GM12878 (cell line): ENCODE data around the gene MUC21. TPM values are rescaled to one million over a fixed set of nuclear protein-coding genes. Genes with fewer than 3 reads are reported as not detected.

ENCODE experiments used
- ATAC-seq: fragments of 200-7000 bp; cut with Tn5 transposase; 3 replicates; pipeline ENCODE4 v1.9.1; 2020; ENCODE audit warnings: mild to moderate bottlenecking, moderate library complexity
- BruUV-seq: library from RNA; stranded (reverse); fragments of 400-500 nt; replicated peaks from 2 replicates; lab custom pipeline; 2021; lab: Mats Ljungman, UMichigan
- CTCF ChIA-PET: fragments of 300-600 bp; sonication (Branson Sonifier 250); formaldehyde crosslinking; extraction: SDS; loops from one replicate; lab custom pipeline; 2021; ENCODE audit warnings: inconsistent platforms; lab: Yijun Ruan, JAX
- POLR2A ChIA-PET: fragments of 350-600 bp; formaldehyde crosslinking; extraction: SDS; loops from one replicate; lab custom pipeline; 2021; ENCODE audit warnings: inconsistent platforms; lab: Charles Lee
- RAD21 ChIA-PET: fragments of 300-600 bp; sonication (Branson Sonifier 250); formaldehyde crosslinking; loops from one replicate; lab custom pipeline; 2023; ENCODE audit warnings: antibody characterized with exemption; ENCODE audit not compliant: unreplicated experiment; lab: Charles Lee
- SMC1A ChIA-PET: fragments of 300-600 bp; sonication (Branson Sonifier 250); formaldehyde crosslinking; loops from one replicate; lab custom pipeline; 2023; ENCODE audit not compliant: unreplicated experiment, uncharacterized antibody; lab: Charles Lee
- DNase-seq: peaks from one replicate; pipeline ENCODE4 v3.0.0-alpha.2; 2011; ENCODE audit warnings: low read depth, low spot score
- FAIRE-seq: peaks from 3 replicates; lab custom pipeline; 2011; peaks lifted over from hg19 to GRCh38; lab: Jason Lieb, UNC
- H2AFZ ChIP-seq: 2 replicates; pipeline ENCODE4 v1.6.0; 2011; ENCODE audit warnings: low read depth, low read length, control low read depth; ENCODE audit not compliant: control insufficient read depth
- H3K27ac ChIP-seq: 2 replicates; pipeline ENCODE4 v1.5.1; 2011; ENCODE audit warnings: control low read depth; ENCODE audit not compliant: control insufficient read depth, insufficient read depth
- H3K27me3 ChIP-seq, 2 experiments: replicated peaks in 1 of 2; 2 replicates each; pipeline versions ENCODE4 v1.6.0 to v1.6.1; 2011; ENCODE audit warnings: low read length in 1 of 2; ENCODE audit not compliant: control insufficient read depth in 2 of 2, insufficient read depth in 2 of 2
- H3K36me3 ChIP-seq, 2 experiments: 2 replicates each; pipeline ENCODE4 v1.5.1; 2011; ENCODE audit warnings: low read length in 1 of 2; ENCODE audit not compliant: control insufficient read depth in 2 of 2, insufficient read depth in 2 of 2
- H3K4me1 ChIP-seq: 2 replicates; pipeline ENCODE4 v1.6.1; 2011; ENCODE audit warnings: mild to moderate bottlenecking, low read length, moderate library complexity, mixed read lengths; ENCODE audit not compliant: control insufficient read depth, insufficient read depth
- H3K4me2 ChIP-seq: 2 replicates; pipeline ENCODE4 v1.6.0; 2011; ENCODE audit warnings: control low read depth; ENCODE audit not compliant: control insufficient read depth, insufficient read depth
- H3K4me3 ChIP-seq: fragments of 200-600 bp; sonication (generic); 2 replicates; pipeline ENCODE4 v1.5.1; 2016
- H3K79me2 ChIP-seq: 2 replicates; pipeline ENCODE4 v1.6.0; 2011; ENCODE audit warnings: low read length; ENCODE audit not compliant: control insufficient read depth, insufficient read depth
- H3K9ac ChIP-seq: 2 replicates; pipeline ENCODE4 v1.8.0; 2011; ENCODE audit warnings: low read length, control low read depth, mixed read lengths; ENCODE audit not compliant: control insufficient read depth, insufficient read depth
- H3K9me3 ChIP-seq: replicated peaks from 3 replicates; pipeline ENCODE4 v1.5.1; 2011; ENCODE audit warnings: mild to moderate bottlenecking, low read length; ENCODE audit not compliant: control insufficient read depth, insufficient read depth
- H4K20me1 ChIP-seq: 2 replicates; pipeline ENCODE4 v1.6.0; 2011; ENCODE audit not compliant: control insufficient read depth, insufficient read depth
- ATF2 ChIP-seq: IDR thresholded peaks from 2 replicates; pipeline ENCODE4 v1.6.1; 2012; ENCODE audit warnings: low read length, inconsistent platforms
- BMI1 ChIP-seq: fragments of 450-650 bp; IDR thresholded peaks from 2 replicates; pipeline ENCODE4 v1.6.1; 2016; ENCODE audit warnings: mild to moderate bottlenecking, moderate library complexity, borderline replicate concordance
- CBX3 ChIP-seq: fragments of 200-600 bp; sonication (generic); IDR thresholded peaks from 2 replicates; pipeline ENCODE4 v1.6.1; 2016; ENCODE audit warnings: low read depth, borderline replicate concordance
- EGR1 ChIP-seq, 2 experiments: IDR thresholded peaks; 1 replicate in 1 of 2; 2 replicates in 1 of 2; pipeline ENCODE4 v1.6.1; 2011 to 2012; ENCODE audit warnings: low read depth in 2 of 2, low read length in 2 of 2, borderline replicate concordance in 1 of 2, mild to moderate bottlenecking in 1 of 2, moderate library complexity in 1 of 2
- ETV6 ChIP-seq, 2 experiments: fragments of 450-650 bp in 1 of 2; IDR thresholded peaks in 1 of 2; conservative IDR thresholded peaks in 1 of 2; 2 replicates each; pipeline ENCODE4 v1.6.1; 2014; ENCODE audit warnings: antibody characterized with exemption in 1 of 2, borderline replicate concordance in 1 of 2, low read depth in 1 of 2, mild to moderate bottlenecking in 1 of 2, moderate library complexity in 1 of 2
- FOS ChIP-seq: IDR thresholded peaks from 3 replicates; pipeline ENCODE4 v1.6.1; 2011; ENCODE audit warnings: borderline replicate concordance; ENCODE audit not compliant: insufficient read length; ENCODE audit errors: extremely low read depth
- IKZF2 ChIP-seq, 2 experiments: fragments of 450-650 bp; IDR thresholded peaks; 2 replicates each; pipeline ENCODE4 v1.6.1; 2017; ENCODE audit warnings: mild to moderate bottlenecking in 2 of 2, moderate library complexity in 2 of 2
- IRF4 ChIP-seq: IDR thresholded peaks from 2 replicates; pipeline ENCODE4 v1.6.1; 2011; ENCODE audit warnings: low read depth, low read length
- MEF2B ChIP-seq: fragments of 450-650 bp; IDR thresholded peaks from 2 replicates; pipeline ENCODE4 v1.6.1; 2018; ENCODE audit warnings: mild to moderate bottlenecking, moderate library complexity; ENCODE audit not compliant: partially characterized antibody, poor library complexity, severe bottlenecking
- MTA2 ChIP-seq: fragments of 450-650 bp; IDR thresholded peaks from 2 replicates; pipeline ENCODE4 v1.6.1; 2016; ENCODE audit warnings: low read depth, mild to moderate bottlenecking, moderate library complexity
- MYB ChIP-seq: fragments of 150-350 bp; IDR thresholded peaks from 2 replicates; pipeline ENCODE4 v1.6.1; 2014; ENCODE audit warnings: mild to moderate bottlenecking, low read depth, low read length, borderline replicate concordance
- NFYB ChIP-seq: IDR thresholded peaks from 2 replicates; pipeline ENCODE4 v1.6.1; 2011; ENCODE audit warnings: low read depth, mild to moderate bottlenecking, low read length, improper control_type of control experiment, moderate library complexity; ENCODE audit not compliant: insufficient read depth
- SMAD1 ChIP-seq: fragments of 450-650 bp; IDR thresholded peaks from 2 replicates; pipeline ENCODE4 v1.6.1; 2018; ENCODE audit warnings: mild to moderate bottlenecking, low read depth; ENCODE audit not compliant: partially characterized antibody
- SMC3 ChIP-seq: IDR thresholded peaks from 2 replicates; pipeline ENCODE4 v1.6.1; 2011; ENCODE audit warnings: low read length, improper control_type of control experiment, borderline replicate concordance
- YBX1 ChIP-seq: fragments of 450-650 bp; IDR thresholded peaks from 2 replicates; pipeline ENCODE4 v1.6.1; 2016; ENCODE audit warnings: antibody characterized with exemption
- WGBS: methylation state at CpG from one replicate; pipeline ENCODE4 v1.1.6; 2016; ENCODE audit warnings: low lambda C conversion rate; ENCODE audit not compliant: insufficient replicate concordance, insufficient coverage; ENCODE audit errors: missing lambda C conversion rate; 5-methylcytosine and 5-hydroxymethylcytosine counted together
- in situ Hi-C: fragments of 300-500 bp; cut with MboI; formaldehyde crosslinking; loops from 9 replicates; pipeline ENCODE4 v1.14.3; 2018; ENCODE audit warnings: mixed read lengths
- intact Hi-C: fragments of 100-400 bp; cut with micrococcal nuclease; formaldehyde crosslinking; loops from one replicate; pipeline ENCODE4 v1.14.2; 2022; ENCODE audit not compliant: unreplicated experiment
- polyA plus RNA-seq, 11 experiments: library from polyadenylated mRNA; depleted of rRNA in 4 of 11; unstranded in 6 of 11; stranded (reverse) in 5 of 11; fragments of >200 nt; fragmentation: Nextera tagmentation in 4 of 11; fragmentation: Illumina TruSeq in 1 of 11; extraction: Ambion mirVana in 4 of 11; extraction: Trizol in 1 of 11; gene quantifications; 1 replicate in 1 of 11; 2 replicates in 10 of 11; pipeline versions ENCODE4 v1.2.1 to v1.2.3, GENCODE V29; 2011 to 2016; ENCODE audit warnings: inconsistent platforms in 2 of 11, missing spikeins in 2 of 11, low read depth in 1 of 11
- total RNA-seq, 4 experiments: library from RNA; depleted of rRNA in 3 of 4; stranded (reverse); fragments of >200 nt in 3 of 4; fragmentation: Illumina TruSeq in 1 of 4; extraction: Trizol in 1 of 4; gene quantifications; 2 replicates each; pipeline versions ENCODE4 v1.2.1 to v1.2.3, GENCODE V29; 2013 to 2021
- TF ChIP-seq, protein P1 (sequence below): IDR thresholded peaks from 2 replicates; pipeline ENCODE4 v1.6.1; 2012; ENCODE audit warnings: mild to moderate bottlenecking, low read depth, low read length
- TF ChIP-seq, protein P2 (sequence below): fragments of 450-650 bp; formaldehyde crosslinking; IDR thresholded peaks from 2 replicates; pipeline ENCODE4 v1.4.0; 2022; ENCODE audit warnings: mild to moderate bottlenecking, moderate library complexity

The MUC21 gene
- total and polyA plus RNA-seq, 10 of the 15 experiments (the other 5 are each of a cell fraction or from before 2014, with no cell fraction given) = 0.02 TPM; not detected in 9

DNA sequence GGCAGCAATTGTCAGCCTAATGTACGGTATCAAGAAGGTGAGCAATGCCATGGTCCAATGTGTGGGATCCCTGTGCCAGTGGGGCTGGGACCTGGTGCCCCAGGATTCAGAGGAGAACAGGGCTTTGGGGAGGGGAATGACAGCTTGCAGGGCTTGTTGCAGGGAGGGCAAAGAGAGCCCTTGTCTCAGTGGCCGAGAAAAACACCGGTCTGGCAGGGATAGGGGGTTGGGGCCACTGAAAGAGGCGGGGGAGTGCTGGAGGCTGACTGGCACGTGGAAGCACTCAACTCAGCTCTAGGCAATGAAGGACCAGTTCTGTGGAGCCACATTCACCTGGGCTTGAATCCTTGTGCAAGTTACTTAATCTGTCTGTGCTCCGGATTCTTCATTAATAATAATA, 46.3 kb upstream of the MUC21 start:
- Histone ChIP-seq H3K4me3 (no peak overlapping the region), H3K4me2 (no peak overlapping the region), H3K4me1 (no peaks in the 10 kb centered on the region), H3K9ac (no peak overlapping the region), H3K27ac (no peak overlapping the region), H4K20me1 (no peaks in the 10 kb centered on the region; the same call in 1 of the 2 replicates), H2AFZ (no peak overlapping the region), H3K79me2 (no peaks in the 10 kb centered on the region), H3K36me3 (no peaks in the 10 kb centered on the region), H3K27me3 (peaks cover 0 to 2% of the 10 kb centered on the region in 2 experiments; a peak in 1 of 4 replicates), H3K9me3 (no peaks in the 10 kb centered on the region)
- FAIRE-seq (no peak), DNase-seq (no peak), ATAC-seq (no peak)
- 53% methylated on average over 6 of the region's 6 CpGs for WGBS
- TF ChIP-seq YBX1 = no peak
- no peak for TF ChIP-seq MTA2
- no peak for TF ChIP-seq SMC3
- TF ChIP-seq ETV6 (conservative IDR thresholded peaks at IDR 0.05 in 1 of 2, IDR thresholded peaks at IDR 0.05 in 1 of 2; ENCODE audit: borderline replicate concordance in 1 of 2, low read depth in 1 of 2) = no peak
- TF ChIP-seq IRF4 = no peak
- no peak for TF ChIP-seq EGR1 (IDR thresholded peaks at IDR 0.05; ENCODE audit: borderline replicate concordance in 1 of 2, low read depth in 2 of 2, low read length in 2 of 2)
- no peak for TF ChIP-seq ATF2
- no peak for TF ChIP-seq MEF2B
- no peak for TF ChIP-seq IKZF2 (IDR thresholded peaks at IDR 0.05)
- no peak for TF ChIP-seq FOS
- no peak for TF ChIP-seq BMI1
- TF ChIP-seq, protein P1, sequence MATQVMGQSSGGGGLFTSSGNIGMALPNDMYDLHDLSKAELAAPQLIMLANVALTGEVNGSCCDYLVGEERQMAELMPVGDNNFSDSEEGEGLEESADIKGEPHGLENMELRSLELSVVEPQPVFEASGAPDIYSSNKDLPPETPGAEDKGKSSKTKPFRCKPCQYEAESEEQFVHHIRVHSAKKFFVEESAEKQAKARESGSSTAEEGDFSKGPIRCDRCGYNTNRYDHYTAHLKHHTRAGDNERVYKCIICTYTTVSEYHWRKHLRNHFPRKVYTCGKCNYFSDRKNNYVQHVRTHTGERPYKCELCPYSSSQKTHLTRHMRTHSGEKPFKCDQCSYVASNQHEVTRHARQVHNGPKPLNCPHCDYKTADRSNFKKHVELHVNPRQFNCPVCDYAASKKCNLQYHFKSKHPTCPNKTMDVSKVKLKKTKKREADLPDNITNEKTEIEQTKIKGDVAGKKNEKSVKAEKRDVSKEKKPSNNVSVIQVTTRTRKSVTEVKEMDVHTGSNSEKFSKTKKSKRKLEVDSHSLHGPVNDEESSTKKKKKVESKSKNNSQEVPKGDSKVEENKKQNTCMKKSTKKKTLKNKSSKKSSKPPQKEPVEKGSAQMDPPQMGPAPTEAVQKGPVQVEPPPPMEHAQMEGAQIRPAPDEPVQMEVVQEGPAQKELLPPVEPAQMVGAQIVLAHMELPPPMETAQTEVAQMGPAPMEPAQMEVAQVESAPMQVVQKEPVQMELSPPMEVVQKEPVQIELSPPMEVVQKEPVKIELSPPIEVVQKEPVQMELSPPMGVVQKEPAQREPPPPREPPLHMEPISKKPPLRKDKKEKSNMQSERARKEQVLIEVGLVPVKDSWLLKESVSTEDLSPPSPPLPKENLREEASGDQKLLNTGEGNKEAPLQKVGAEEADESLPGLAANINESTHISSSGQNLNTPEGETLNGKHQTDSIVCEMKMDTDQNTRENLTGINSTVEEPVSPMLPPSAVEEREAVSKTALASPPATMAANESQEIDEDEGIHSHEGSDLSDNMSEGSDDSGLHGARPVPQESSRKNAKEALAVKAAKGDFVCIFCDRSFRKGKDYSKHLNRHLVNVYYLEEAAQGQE = no peak
- no peak for TF ChIP-seq NFYB
- TF ChIP-seq SMAD1 = no peak
- no peak for TF ChIP-seq MYB
- TF ChIP-seq, protein P2, sequence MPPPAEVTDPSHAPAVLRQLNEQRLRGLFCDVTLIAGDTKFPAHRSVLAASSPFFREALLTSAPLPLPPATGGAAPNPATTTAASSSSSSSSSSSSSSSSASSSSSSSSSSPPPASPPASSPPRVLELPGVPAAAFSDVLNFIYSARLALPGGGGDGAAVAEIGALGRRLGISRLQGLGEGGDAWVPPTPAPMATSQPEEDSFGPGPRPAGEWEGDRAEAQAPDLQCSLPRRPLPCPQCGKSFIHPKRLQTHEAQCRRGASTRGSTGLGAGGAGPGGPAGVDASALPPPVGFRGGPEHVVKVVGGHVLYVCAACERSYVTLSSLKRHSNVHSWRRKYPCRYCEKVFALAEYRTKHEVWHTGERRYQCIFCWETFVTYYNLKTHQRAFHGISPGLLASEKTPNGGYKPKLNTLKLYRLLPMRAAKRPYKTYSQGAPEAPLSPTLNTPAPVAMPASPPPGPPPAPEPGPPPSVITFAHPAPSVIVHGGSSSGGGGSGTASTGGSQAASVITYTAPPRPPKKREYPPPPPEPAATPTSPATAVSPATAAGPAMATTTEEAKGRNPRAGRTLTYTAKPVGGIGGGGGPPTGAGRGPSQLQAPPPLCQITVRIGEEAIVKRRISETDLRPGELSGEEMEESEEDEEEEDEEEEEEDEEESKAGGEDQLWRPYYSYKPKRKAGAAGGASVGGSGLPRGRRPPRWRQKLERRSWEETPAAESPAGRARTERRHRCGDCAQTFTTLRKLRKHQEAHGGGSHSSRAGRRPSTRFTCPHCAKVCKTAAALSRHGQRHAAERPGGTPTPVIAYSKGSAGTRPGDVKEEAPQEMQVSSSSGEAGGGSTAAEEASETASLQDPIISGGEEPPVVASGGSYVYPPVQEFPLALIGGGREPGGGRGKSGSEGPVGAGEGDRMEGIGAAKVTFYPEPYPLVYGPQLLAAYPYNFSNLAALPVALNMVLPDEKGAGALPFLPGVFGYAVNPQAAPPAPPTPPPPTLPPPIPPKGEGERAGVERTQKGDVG (CRISPR knock-in tag) = no peak
- TF ChIP-seq CBX3 = no peak
- ChIA-PET SMC1A (no interaction called here), RAD21 (no interaction called here), CTCF (interaction anchor here (1.1 to 1.3 kb wide), 2 partner anchors 142 to 150 kb away, joined by 3 to 5 read pairs; no protein-coding TSS in a partner anchor), POLR2A (no interaction called here)
- BruUV-seq = no TSS peak
- in situ Hi-C loops = no loop called here
- intact Hi-C loops = no loop called here
